Fibroblast of pulmonary artery (primary cell): ENCODE data around the gene PPP2R3B.
"Not testable (repeated sequence)": the region's sequence is repeated elsewhere in the genome, so short reads cannot be mapped to it uniquely, and the experiment has no call there.

Source experiments
- DNase-seq: peaks from one replicate; pipeline ENCODE4 v3.0.0-alpha.2; 2010; ENCODE audit warnings: low read depth
- H3K4me3 ChIP-seq: replicated peaks from 2 replicates; pipeline ENCODE4 v1.5.1; 2011; ENCODE audit warnings: low read depth, mild to moderate bottlenecking, control low read depth, low read length, moderate library complexity
- CTCF ChIP-seq: IDR thresholded peaks from 2 replicates; pipeline ENCODE4 v1.5.1; 2011; ENCODE audit warnings: mild to moderate bottlenecking, control low read depth, low read length, inconsistent platforms; ENCODE audit errors: missing control alignments

PPP2R3B gene

GRCh38 chrX:355329-356050, 31.2 kb downstream of the PPP2R3B start:
- no peak for DNase-seq
- no peak overlapping the region for H3K4me3 ChIP-seq
- no peak for TF ChIP-seq CTCF

GRCh38 chrX:353566-354535, 32.9 kb downstream of the PPP2R3B start:
- TF ChIP-seq CTCF, result no peak
- DNase-seq, result no peak
- H3K4me3 ChIP-seq, result no peak overlapping the region

DNA sequence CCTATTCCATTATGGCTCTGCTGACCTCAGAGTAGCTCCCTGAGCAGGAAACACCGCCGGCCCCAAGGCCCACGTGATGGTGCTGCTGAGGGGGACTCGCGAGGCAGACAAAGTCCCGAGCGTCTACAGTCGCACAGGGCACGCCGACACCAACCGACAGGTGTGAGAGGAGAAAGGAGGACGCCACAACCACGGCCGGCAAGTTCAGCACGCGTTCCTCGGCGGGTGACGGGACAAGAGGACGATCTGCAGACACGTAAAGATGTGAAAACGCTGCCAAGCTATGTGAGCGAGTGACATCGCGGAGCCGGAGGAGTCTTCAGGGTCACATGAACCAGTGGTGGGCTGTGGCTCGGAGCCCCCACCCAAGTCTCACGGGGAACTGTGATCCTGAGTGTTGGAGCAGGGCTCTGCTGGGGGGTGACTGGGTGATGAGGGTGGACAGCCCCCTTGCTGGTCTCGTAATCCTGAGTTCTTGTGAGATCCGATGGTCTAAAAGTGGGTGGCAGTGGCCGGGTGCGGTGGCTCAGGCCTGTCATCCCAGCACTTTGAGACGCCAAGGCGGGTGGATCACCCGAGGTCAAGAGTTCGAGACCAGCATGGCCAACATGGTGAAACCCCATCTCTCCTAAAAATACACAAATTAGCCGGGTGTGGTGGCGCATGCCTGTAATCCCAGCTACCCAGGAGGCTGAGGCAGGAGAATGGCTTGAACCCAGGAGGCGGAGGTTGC, 34.0 kb downstream of the PPP2R3B start:
- no peak for TF ChIP-seq CTCF
- no peak for DNase-seq
- no peak overlapping the region for H3K4me3 ChIP-seq

- H3K4me3 ChIP-seq, result no peak overlapping the region
- no peak for TF ChIP-seq CTCF
- no peak for DNase-seq
These were observed 34.5 kb downstream of the PPP2R3B start for GRCh38 chrX:352181-352580.

DNA sequence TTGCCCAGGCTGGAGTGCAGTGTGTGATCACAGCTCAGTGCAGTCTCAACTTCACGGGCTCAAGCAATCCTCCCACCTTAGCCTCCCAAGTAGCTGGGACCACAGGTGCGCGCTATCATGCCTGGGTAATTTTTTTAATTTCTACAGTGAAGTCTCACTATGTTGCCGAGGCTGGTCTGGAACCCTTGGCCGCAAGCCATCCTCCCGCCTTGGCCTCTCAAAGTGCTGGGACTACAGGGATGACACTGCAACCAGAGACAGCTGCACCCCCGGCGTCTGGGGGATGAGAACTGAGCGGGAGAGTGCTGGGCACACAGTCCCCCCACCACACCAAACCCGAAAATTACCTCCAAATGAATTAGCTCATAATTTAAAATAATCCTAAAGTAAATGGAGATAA, 35.0 kb downstream of the PPP2R3B start:
- TF ChIP-seq CTCF, result no peak
- H3K4me3 ChIP-seq, result no peak overlapping the region
- no peak for DNase-seq

DNA sequence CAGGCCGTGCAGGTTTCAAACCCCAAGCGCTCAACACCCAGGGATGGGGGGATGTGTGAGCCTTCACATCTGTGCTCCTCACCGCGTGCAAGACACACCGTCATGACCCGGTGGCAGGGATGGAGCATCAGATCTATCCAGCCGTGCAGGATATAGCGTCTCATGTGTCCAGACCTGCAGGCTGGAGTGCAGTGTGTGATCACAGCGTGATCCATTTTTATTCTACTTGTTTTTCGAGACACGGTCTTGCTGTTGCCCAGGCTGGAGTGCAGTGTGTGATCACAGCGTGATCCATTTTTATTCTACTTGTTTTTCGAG, 35.4 kb downstream of the PPP2R3B start:
- H3K4me3 ChIP-seq, DNase-seq: not testable (repeated sequence)
